Endothelial cell of umbilical vein (primary cell): ENCODE results near the gene IFNGR1. TPM values are rescaled to one million over a fixed set of nuclear protein-coding genes. Genes with fewer than 3 reads are reported as not detected.

Experiments used
- BruUV-seq: library from RNA; stranded (reverse); fragments of 400-500 nt; replicated peaks from 2 replicates; lab custom pipeline; 2021; lab: Mats Ljungman, UMichigan
- CTCF ChIA-PET: fragments of 300-600, 350-600 bp; sonication (Branson Sonifier 250); formaldehyde crosslinking; loops from one replicate; lab custom pipeline; 2021; ENCODE audit warnings: antibody characterized with exemption, inconsistent platforms; lab: Charles Lee
- POLR2A ChIA-PET: fragments of 300-600, 350-600 bp; sonication (Branson Sonifier 250); formaldehyde crosslinking; loops from one replicate; lab custom pipeline; 2021; ENCODE audit warnings: antibody characterized with exemption, inconsistent platforms; lab: Charles Lee
- DNase-seq: peaks from one replicate; pipeline ENCODE4 v3.0.0-alpha.2; 2011; ENCODE audit warnings: low read depth, low spot score
- FAIRE-seq: peaks from 2 replicates; lab custom pipeline; 2011; peaks lifted over from hg19 to GRCh38; lab: Jason Lieb, UNC
- H2AFZ ChIP-seq: 2 replicates; pipeline ENCODE4 v1.6.0; 2012; ENCODE audit warnings: low read depth, low read length, control low read depth, inconsistent platforms
- H3K27ac ChIP-seq: 2 replicates; pipeline ENCODE4 v1.5.1; 2011; ENCODE audit warnings: low read depth, mild to moderate bottlenecking, control low read depth, low read length, moderate library complexity; ENCODE audit not compliant: insufficient read depth
- H3K27me3 ChIP-seq, 2 experiments: 2 replicates each; pipeline versions ENCODE4 v1.6.0 to v1.6.1; 2011; ENCODE audit warnings: low read length in 2 of 2, mixed read lengths in 1 of 2; ENCODE audit not compliant: control insufficient read depth in 2 of 2, insufficient read depth in 2 of 2
- H3K36me3 ChIP-seq, 2 experiments: 2 replicates in 1 of 2; 3 replicates in 1 of 2; pipeline ENCODE4 v1.5.1; 2011; ENCODE audit warnings: low read length in 2 of 2, mild to moderate bottlenecking in 1 of 2, moderate library complexity in 1 of 2; ENCODE audit not compliant: control insufficient read depth in 2 of 2, insufficient read depth in 2 of 2; ENCODE audit errors: extremely low read depth in 1 of 2
- H3K4me1 ChIP-seq: 3 replicates; pipeline ENCODE4 v1.5.1; 2011; ENCODE audit warnings: mild to moderate bottlenecking, low read length; ENCODE audit not compliant: control insufficient read depth, insufficient read depth; ENCODE audit errors: extremely low read depth
- H3K4me2 ChIP-seq: 2 replicates; pipeline ENCODE4 v1.6.1; 2011; ENCODE audit warnings: low read length, control low read depth, mixed read lengths; ENCODE audit not compliant: insufficient read depth
- H3K4me3 ChIP-seq, 3 experiments: fragments of 200-600 bp in 1 of 3; sonication (generic), shearing (Covaris generic) in 1 of 3; replicated peaks in 1 of 3; 2 replicates each; pipeline ENCODE4 v1.5.1; 2011 to 2016; ENCODE audit warnings: control low read depth in 3 of 3, low read length in 3 of 3, mild to moderate bottlenecking in 2 of 3, inconsistent platforms in 1 of 3, low read depth in 1 of 3, moderate library complexity in 1 of 3; ENCODE audit not compliant: insufficient read depth in 1 of 3
- H3K79me2 ChIP-seq: 2 replicates; pipeline ENCODE4 v1.6.0; 2012; ENCODE audit warnings: low read length, inconsistent platforms; ENCODE audit not compliant: control insufficient read depth, insufficient read depth
- H3K9ac ChIP-seq: replicated peaks from 2 replicates; pipeline ENCODE3; 2011; ENCODE audit warnings: low read length, control low read depth; ENCODE audit not compliant: insufficient read depth; ENCODE audit errors: extremely low read depth
- H3K9me1 ChIP-seq: replicated peaks from 3 replicates; pipeline ENCODE4 v1.6.0; 2011; ENCODE audit warnings: mild to moderate bottlenecking, low read length; ENCODE audit not compliant: control insufficient read depth, insufficient read depth; ENCODE audit errors: extremely low read depth
- H3K9me3 ChIP-seq: replicated peaks from 2 replicates; pipeline ENCODE4 v1.5.1; 2012; ENCODE audit warnings: low read length, inconsistent platforms; ENCODE audit not compliant: control insufficient read depth, insufficient read depth
- H4K20me1 ChIP-seq: replicated peaks from 2 replicates; pipeline ENCODE3; 2011; ENCODE audit warnings: mild to moderate bottlenecking, low read length; ENCODE audit not compliant: control insufficient read depth, insufficient read depth; ENCODE audit errors: extremely low read depth
- CTCF ChIP-seq, 2 donors: IDR thresholded peaks; 1 replicate in 1 of 2; 2 replicates in 1 of 2; pipeline ENCODE4 v1.5.1; 2011; ENCODE audit warnings: low read length in 2 of 2, mild to moderate bottlenecking in 2 of 2, moderate library complexity in 2 of 2, control low read depth in 1 of 2, inconsistent platforms in 1 of 2, low read depth in 1 of 2; ENCODE audit not compliant: insufficient read depth in 1 of 2; ENCODE audit errors: extremely low read depth in 1 of 2
- FOS ChIP-seq: IDR thresholded peaks from 2 replicates; pipeline ENCODE4 v1.6.1; 2011; ENCODE audit warnings: mild to moderate bottlenecking, low read length, moderate library complexity, borderline replicate concordance; ENCODE audit not compliant: insufficient read depth
- GATA2 ChIP-seq: IDR thresholded peaks from 2 replicates; pipeline ENCODE4 v1.7.0; 2011; ENCODE audit warnings: low read depth, mild to moderate bottlenecking, moderate library complexity, mixed read lengths, low read length; ENCODE audit not compliant: insufficient read length, insufficient read depth
- JUN ChIP-seq: IDR thresholded peaks from 2 replicates; pipeline ENCODE4 v1.6.1; 2011; ENCODE audit warnings: borderline replicate concordance, low read depth; ENCODE audit not compliant: insufficient read length, insufficient read depth
- MYC ChIP-seq: IDR thresholded peaks from one replicate; pipeline ENCODE4 v1.6.1; 2011; ENCODE audit warnings: mild to moderate bottlenecking, low read depth, low read length
- POLR2A ChIP-seq: IDR thresholded peaks from 2 replicates; pipeline ENCODE4 v1.6.1; 2012; ENCODE audit warnings: low read depth, mild to moderate bottlenecking, control low read depth, low read length
- POLR2AphosphoS5 ChIP-seq: IDR thresholded peaks from 2 replicates; pipeline ENCODE4 v1.6.1; 2012; ENCODE audit warnings: low read depth, mild to moderate bottlenecking, control low read depth, low read length, moderate library complexity; ENCODE audit not compliant: insufficient read depth
- dilution Hi-C: fragments of 300-500 bp; cut with MboI; formaldehyde crosslinking; loops from one replicate; pipeline ENCODE4 v1.15.0; 2019; ENCODE audit warnings: low sequenced_read_pairs; ENCODE audit not compliant: extremely low pct_ligation_motif_present
- intact Hi-C: fragments of 100-400 bp; cut with micrococcal nuclease; formaldehyde crosslinking; loops from one replicate; pipeline ENCODE4 v1.10.0; 2022
- polyA plus RNA-seq, 4 experiments: library from polyadenylated mRNA; depleted of rRNA in 3 of 4; stranded (reverse) in 3 of 4; unstranded in 1 of 4; fragments of >200 nt; gene quantifications; 2 replicates each; pipeline versions ENCODE4 v1.2.1 to v1.2.3, GENCODE V29; 2011 to 2012; ENCODE audit warnings: missing spikeins in 1 of 4
- total RNA-seq: library from RNA; stranded (reverse); gene quantifications from 2 replicates; pipeline ENCODE4 v1.2.3, GENCODE V29; 2021

The IFNGR1 gene
- total and polyA plus RNA-seq, 2 donors (not counting 3 experiments of a cell fraction or from before 2014, with no cell fraction given): 19.1 to 31.2 TPM

GRCh38 chr6:137155830-137156229, 63.4 kb downstream of the IFNGR1 start:
- TF ChIP-seq CTCF (IDR thresholded peaks at IDR 0.05; ENCODE audit: extremely low read depth in 1 of 2, insufficient read depth in 1 of 2, low read depth in 1 of 2, low read length in 2 of 2) (no peak), FOS (no peak), GATA2 (no peak), JUN (no peak), POLR2AphosphoS5 (no peak), MYC (no peak), POLR2A (no peak)
- Histone ChIP-seq H3K4me2 (no peak overlapping the region), H4K20me1 (no peaks in the 10 kb centered on the region), H3K4me3 (no peak overlapping the region), H3K9ac (no peak overlapping the region), H3K9me1 (no peaks in the 10 kb centered on the region), H3K79me2 (no peaks in the 10 kb centered on the region), H2AFZ (no peak overlapping the region), H3K27me3 (peaks cover 0 to 3% of the 10 kb centered on the region in 2 experiments), H3K36me3 (no peaks in the 10 kb centered on the region), H3K9me3 (no peaks in the 10 kb centered on the region), H3K27ac (no peak overlapping the region), H3K4me1 (no peaks in the 10 kb centered on the region)
- ChIA-PET CTCF (interaction anchor here (0.6 kb wide), 1 partner anchor 159 kb away, joined by 3 read pairs; no protein-coding TSS in a partner anchor), POLR2A (no interaction called here)
- FAIRE-seq (no peak), DNase-seq (no peak)
- dilution Hi-C loops (no loop called here), intact Hi-C loops (no loop called here)
- no TSS peak for BruUV-seq
